ENCODE results near the gene UNC79.
A peak's percentile ranks its signal among the peaks of the same experiment; 100 is the strongest.

The UNC79 gene

DNA sequence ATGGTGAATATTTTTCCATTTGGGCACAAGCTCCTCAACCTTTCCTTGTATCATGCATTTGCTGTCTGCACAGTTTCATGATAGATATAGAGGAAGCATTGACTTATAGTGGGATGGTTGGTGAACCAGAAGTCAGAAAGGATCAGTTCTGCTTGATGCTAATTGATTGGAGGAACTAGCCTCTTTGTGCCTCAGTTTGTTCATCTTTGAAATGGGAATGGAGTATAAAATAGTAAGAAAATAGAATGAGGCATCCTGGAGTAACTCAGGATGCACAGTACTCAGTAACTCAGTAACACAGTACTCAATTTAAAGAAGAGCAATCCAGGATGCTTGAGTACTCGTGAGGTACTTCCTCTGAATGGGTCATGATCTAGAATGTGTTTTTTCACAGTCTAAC, 109.5 kb downstream of the UNC79 start:
- H3K36me3 ChIP-seq (ENCODE audit: insufficient read depth, low read length), result no peaks in the 10 kb centered on the region
- no peak overlapping the region for H3K4me3 ChIP-seq (ENCODE audit: low read depth, low read length, poor library complexity, severe bottlenecking)
- H3K4me2 ChIP-seq (ENCODE audit: low read length), result no peak overlapping the region
- no peaks in the 10 kb centered on the region for H3F3A ChIP-seq (ENCODE audit: insufficient read depth, low read length)
- no peaks in the 10 kb centered on the region for H3K9me3 ChIP-seq (ENCODE audit: low read length)
- H3K27me3 ChIP-seq (ENCODE audit: insufficient read depth, low read length), result no peaks in the 10 kb centered on the region
- TF ChIP-seq, protein P1, sequence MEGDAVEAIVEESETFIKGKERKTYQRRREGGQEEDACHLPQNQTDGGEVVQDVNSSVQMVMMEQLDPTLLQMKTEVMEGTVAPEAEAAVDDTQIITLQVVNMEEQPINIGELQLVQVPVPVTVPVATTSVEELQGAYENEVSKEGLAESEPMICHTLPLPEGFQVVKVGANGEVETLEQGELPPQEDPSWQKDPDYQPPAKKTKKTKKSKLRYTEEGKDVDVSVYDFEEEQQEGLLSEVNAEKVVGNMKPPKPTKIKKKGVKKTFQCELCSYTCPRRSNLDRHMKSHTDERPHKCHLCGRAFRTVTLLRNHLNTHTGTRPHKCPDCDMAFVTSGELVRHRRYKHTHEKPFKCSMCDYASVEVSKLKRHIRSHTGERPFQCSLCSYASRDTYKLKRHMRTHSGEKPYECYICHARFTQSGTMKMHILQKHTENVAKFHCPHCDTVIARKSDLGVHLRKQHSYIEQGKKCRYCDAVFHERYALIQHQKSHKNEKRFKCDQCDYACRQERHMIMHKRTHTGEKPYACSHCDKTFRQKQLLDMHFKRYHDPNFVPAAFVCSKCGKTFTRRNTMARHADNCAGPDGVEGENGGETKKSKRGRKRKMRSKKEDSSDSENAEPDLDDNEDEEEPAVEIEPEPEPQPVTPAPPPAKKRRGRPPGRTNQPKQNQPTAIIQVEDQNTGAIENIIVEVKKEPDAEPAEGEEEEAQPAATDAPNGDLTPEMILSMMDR (IDR thresholded peaks at IDR 0.05; ENCODE audit: low read length), result no peak
- no peak for TF ChIP-seq EZH2 (IDR thresholded peaks at IDR 0.05; ENCODE audit: borderline replicate concordance, low read length)
- no peaks in the 10 kb centered on the region for H3K4me1 ChIP-seq (ENCODE audit: insufficient read depth, low read length, severe bottlenecking)
- H3K27ac ChIP-seq (ENCODE audit: low read depth, low read length, poor library complexity, severe bottlenecking), result no peak overlapping the region
- H3K9me2 ChIP-seq (ENCODE audit: low read depth, low read length), result no peaks in the 10 kb centered on the region
- H4K20me1 ChIP-seq (ENCODE audit: insufficient read depth, low read length), result no peaks in the 10 kb centered on the region
- no peaks in the 10 kb centered on the region for H3K79me2 ChIP-seq (ENCODE audit: insufficient read depth, low read length)
- H3K9ac ChIP-seq (ENCODE audit: low read length), result no peak overlapping the region
- no peak overlapping the region for H2AFZ ChIP-seq (ENCODE audit: low read length)

DNA sequence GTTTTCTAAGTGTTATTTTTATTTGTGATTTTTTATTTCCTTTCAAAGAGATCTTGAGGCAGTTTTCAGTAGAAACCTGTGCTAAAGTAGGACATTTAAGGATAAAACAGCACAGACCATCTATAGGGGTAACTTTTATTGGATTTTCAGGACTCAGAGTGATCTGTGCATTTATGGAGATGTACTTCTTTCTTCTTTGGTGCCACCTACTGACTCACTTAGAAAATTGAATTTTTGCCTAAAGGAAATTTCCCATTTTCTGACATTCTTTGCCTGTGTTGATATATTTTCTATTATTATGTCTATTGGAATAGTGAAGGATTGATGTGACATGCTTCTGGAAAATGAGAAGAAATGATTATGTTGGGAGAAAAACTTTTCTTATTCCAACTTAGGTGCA, 113.0 kb downstream of the UNC79 start:
- H3K9me2 ChIP-seq (ENCODE audit: low read depth, low read length), result no peaks in the 10 kb centered on the region
- H3K27me3 ChIP-seq (ENCODE audit: insufficient read depth, low read length), result no peaks in the 10 kb centered on the region
- TF ChIP-seq, protein P1 (IDR thresholded peaks at IDR 0.05; ENCODE audit: low read length), result peak; percentile 47
- TF ChIP-seq EZH2 (IDR thresholded peaks at IDR 0.05; ENCODE audit: borderline replicate concordance, low read length), result no peak
- H3K79me2 ChIP-seq (ENCODE audit: insufficient read depth, low read length), result no peaks in the 10 kb centered on the region
- no peaks in the 10 kb centered on the region for H3K4me1 ChIP-seq (ENCODE audit: insufficient read depth, low read length, severe bottlenecking)
- no peak overlapping the region for H3K9ac ChIP-seq (ENCODE audit: low read length)
- H3K36me3 ChIP-seq (ENCODE audit: insufficient read depth, low read length), result no peaks in the 10 kb centered on the region
- no peak overlapping the region for H3K27ac ChIP-seq (ENCODE audit: low read depth, low read length, poor library complexity, severe bottlenecking)
- no peaks in the 10 kb centered on the region for H3K9me3 ChIP-seq (ENCODE audit: low read length)
- no peaks in the 10 kb centered on the region for H4K20me1 ChIP-seq (ENCODE audit: insufficient read depth, low read length)
- no peaks in the 10 kb centered on the region for H3F3A ChIP-seq (ENCODE audit: insufficient read depth, low read length)
- no peak overlapping the region for H3K4me3 ChIP-seq (ENCODE audit: low read depth, low read length, poor library complexity, severe bottlenecking)
- no peak overlapping the region for H2AFZ ChIP-seq (ENCODE audit: low read length)
- no peak overlapping the region for H3K4me2 ChIP-seq (ENCODE audit: low read length)

DNA sequence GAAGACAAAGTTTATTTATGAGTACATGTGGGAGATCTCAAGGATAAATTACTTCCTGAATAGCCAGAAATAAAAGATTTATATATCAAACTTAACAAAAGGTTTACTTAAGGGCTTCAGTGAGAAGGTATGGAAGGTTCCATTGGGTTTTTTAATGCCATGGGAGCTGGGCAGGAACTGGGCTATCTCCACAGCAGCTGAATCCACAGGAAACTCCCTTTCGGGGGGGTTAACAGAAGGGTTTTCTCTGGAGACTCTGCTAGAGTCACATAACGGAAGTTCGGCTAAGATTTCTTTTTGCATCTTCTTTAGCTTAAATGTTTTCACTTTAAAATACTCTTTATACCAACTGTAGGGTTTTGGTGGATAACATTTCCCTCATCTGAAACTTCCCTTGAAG, 113.5 kb downstream of the UNC79 start:
- no peaks in the 10 kb centered on the region for H3K9me3 ChIP-seq (ENCODE audit: low read length)
- H3F3A ChIP-seq (ENCODE audit: insufficient read depth, low read length), result no peaks in the 10 kb centered on the region
- H3K79me2 ChIP-seq (ENCODE audit: insufficient read depth, low read length), result no peaks in the 10 kb centered on the region
- H3K27me3 ChIP-seq (ENCODE audit: insufficient read depth, low read length), result no peaks in the 10 kb centered on the region
- TF ChIP-seq, protein P1 (IDR thresholded peaks at IDR 0.05; ENCODE audit: low read length), result no peak
- TF ChIP-seq EZH2 (IDR thresholded peaks at IDR 0.05; ENCODE audit: borderline replicate concordance, low read length), result no peak
- H3K9ac ChIP-seq (ENCODE audit: low read length), result no peak overlapping the region
- no peaks in the 10 kb centered on the region for H4K20me1 ChIP-seq (ENCODE audit: insufficient read depth, low read length)
- H3K9me2 ChIP-seq (ENCODE audit: low read depth, low read length), result no peaks in the 10 kb centered on the region
- no peaks in the 10 kb centered on the region for H3K4me1 ChIP-seq (ENCODE audit: insufficient read depth, low read length, severe bottlenecking)
- no peak overlapping the region for H2AFZ ChIP-seq (ENCODE audit: low read length)
- H3K36me3 ChIP-seq (ENCODE audit: insufficient read depth, low read length), result no peaks in the 10 kb centered on the region
- no peak overlapping the region for H3K27ac ChIP-seq (ENCODE audit: low read depth, low read length, poor library complexity, severe bottlenecking)
- H3K4me3 ChIP-seq (ENCODE audit: low read depth, low read length, poor library complexity, severe bottlenecking), result no peak overlapping the region
- no peak overlapping the region for H3K4me2 ChIP-seq (ENCODE audit: low read length)

Data from OCI-LY1 (cell line).